Measurements from ENCODE around the gene LILRB2.
"Not testable (repeated sequence)": the region's sequence is repeated elsewhere in the genome, so short reads cannot be mapped to it uniquely, and the experiment has no call there.

The LILRB2 gene

GRCh38 chr19:54305141-54305540, 24.2 kb upstream of the LILRB2 start:
- DNase-seq (ENCODE audit: low read depth in 2 of 2) = no peak

- DNase-seq (ENCODE audit: low read depth in 2 of 2) = no peak
Observed at GRCh38 chr19:54302257-54302656, 21.3 kb upstream of the LILRB2 start.

- DNase-seq (ENCODE audit: low read depth in 2 of 2) = no peak
Observed at GRCh38 chr19:54299515-54299914, 18.6 kb upstream of the LILRB2 start.

GRCh38 chr19:54299126-54299498, 18.2 kb upstream of the LILRB2 start:
- DNase-seq (ENCODE audit: low read depth in 2 of 2) = no peak

- DNase-seq (ENCODE audit: low read depth in 2 of 2) = no peak
Observed at GRCh38 chr19:54298357-54299125, 17.6 kb upstream of the LILRB2 start.

GRCh38 chr19:54297759-54298305, 16.9 kb upstream of the LILRB2 start:
- no peak for DNase-seq (ENCODE audit: low read depth in 2 of 2)

GRCh38 chr19:54294539-54294938, 13.6 kb upstream of the LILRB2 start:
- DNase-seq (ENCODE audit: low read depth in 2 of 2) = no peak

GRCh38 chr19:54289160-54289559, 8.2 kb upstream of the LILRB2 start:
- DNase-seq (ENCODE audit: low read depth in 2 of 2) = not testable (repeated sequence)

- DNase-seq (ENCODE audit: low read depth in 2 of 2) = no peak
Observed at GRCh38 chr19:54287456-54287855, 6.5 kb upstream of the LILRB2 start.

GRCh38 chr19:54286283-54286682, 5.4 kb upstream of the LILRB2 start:
- not testable (repeated sequence) for DNase-seq (ENCODE audit: low read depth in 2 of 2)

GRCh38 chr19:54285427-54286056, 4.6 kb upstream of the LILRB2 start:
- not testable (repeated sequence) for DNase-seq (ENCODE audit: low read depth in 2 of 2)

GRCh38 chr19:54282686-54283470, 2.0 kb upstream of the LILRB2 start:
- no peak for DNase-seq (ENCODE audit: low read depth in 2 of 2)

GRCh38 chr19:54281729-54282075, 792 bp upstream of the LILRB2 start:
- not testable (repeated sequence) for DNase-seq (ENCODE audit: low read depth in 2 of 2)

GRCh38 chr19:54280441-54280840, 469 bp downstream of the LILRB2 start:
- DNase-seq (ENCODE audit: low read depth in 2 of 2) = not testable (repeated sequence)

- DNase-seq (ENCODE audit: low read depth in 2 of 2) = not testable (repeated sequence)
Observed at GRCh38 chr19:54280025-54280424, 885 bp downstream of the LILRB2 start.

GRCh38 chr19:54279406-54279962, 1.4 kb downstream of the LILRB2 start:
- no peak for DNase-seq (ENCODE audit: low read depth in 2 of 2)

GRCh38 chr19:54278571-54279195, 2.2 kb downstream of the LILRB2 start:
- DNase-seq (ENCODE audit: low read depth in 2 of 2) = not testable (repeated sequence)

GRCh38 chr19:54278056-54278455, 2.9 kb downstream of the LILRB2 start:
- not testable (repeated sequence) for DNase-seq (ENCODE audit: low read depth in 2 of 2)

- not testable (repeated sequence) for DNase-seq (ENCODE audit: low read depth in 2 of 2)
Observed at GRCh38 chr19:54277111-54277615, 3.7 kb downstream of the LILRB2 start.

- no peak for DNase-seq (ENCODE audit: low read depth in 2 of 2)
Observed at GRCh38 chr19:54275951-54276350, 5.0 kb downstream of the LILRB2 start.

GRCh38 chr19:54274516-54274915, 6.4 kb downstream of the LILRB2 start:
- not testable (repeated sequence) for DNase-seq (ENCODE audit: low read depth in 2 of 2)

Data from stimulated activated CD4-positive, alpha-beta T cell treated with anti-CD3 and anti-CD28 coated beads, Interleukin-15, amount 100 ng/mL, for 48 hours (primary cell).